ENCODE data around the gene POC1A. TPM values are rescaled to one million over a fixed set of nuclear protein-coding genes. Genes with fewer than 3 reads are reported as not detected.
"Not testable (repeated sequence)": the region's sequence is repeated elsewhere in the genome, so short reads cannot be mapped to it uniquely, and the experiment has no call there.

POC1A gene
- total and polyA plus RNA-seq, 4 experiments from 2014 or later, result 0.36 to 2.4 (median 1.0) TPM

GRCh38 chr3:52047295-52047960 is 106.8 kb downstream of the POC1A start:
- no peak overlapping the region for H3K27ac ChIP-seq (ENCODE audit: low read depth, low read length)
- no peaks in the 10 kb centered on the region for H3K9me3 ChIP-seq (ENCODE audit: control insufficient read depth in 1 of 2, low read length in 2 of 2)
- ChIA-PET CTCF (ENCODE audit: partially characterized antibody) (no interaction called here), POLR2A (ENCODE audit: partially characterized antibody) (no interaction called here)
- Mint-ChIP-seq H3K27ac (peak overlapping the region in 2 of 7 donors; percentile 15 to 41), H3K4me3 (no peak overlapping the region), H3K4me1 (peaks cover 17 to 69% (median 34%) of the 10 kb centered on the region in 4 donors), H3K9me3 (peaks cover 0 to 2% (median 0%) of the 10 kb centered on the region in 8 donors), H3K27me3 (no peaks in the 10 kb centered on the region), H3K36me3 (peaks cover 17 to 36% of the 10 kb centered on the region in 2 donors)
- no peak overlapping the region for H3K4me3 ChIP-seq (ENCODE audit: low read length in 2 of 2)
- H3K36me3 ChIP-seq (ENCODE audit: insufficient read depth, low read length), result peaks cover 27% of the 10 kb centered on the region
- peaks cover 48% of the 10 kb centered on the region for H3K4me1 ChIP-seq (ENCODE audit: insufficient read depth, low read length)
- intact Hi-C loops (cut with micrococcal nuclease), result no loop called here
- DNase-seq, result no peak
- no peaks in the 10 kb centered on the region for H3K27me3 ChIP-seq (ENCODE audit: insufficient read depth, low read length)

- H3K4me1 Mint-ChIP-seq, result peaks cover 15 to 68% (median 33%) of the 10 kb centered on the region in 4 donors
- peak overlapping the region in 5 of 7 donors; percentile 26 to 73 (median 60) for H3K27ac Mint-ChIP-seq
- no peak for DNase-seq
- Histone ChIP-seq H3K9me3 (ENCODE audit: control insufficient read depth in 1 of 2, low read length in 2 of 2) (no peaks in the 10 kb centered on the region), H3K27ac (ENCODE audit: low read depth, low read length) (no peak overlapping the region), H3K36me3 (ENCODE audit: insufficient read depth, low read length) (peaks cover 27% of the 10 kb centered on the region), H3K4me3 (ENCODE audit: low read length in 2 of 2) (no peak overlapping the region), H3K27me3 (ENCODE audit: insufficient read depth, low read length) (no peaks in the 10 kb centered on the region), H3K4me1 (ENCODE audit: insufficient read depth, low read length) (peaks cover 43% of the 10 kb centered on the region)
- peaks cover 13 to 32% of the 10 kb centered on the region in 2 donors for H3K36me3 Mint-ChIP-seq
- no peaks in the 10 kb centered on the region for H3K27me3 Mint-ChIP-seq
- peaks cover 0 to 2% (median 0%) of the 10 kb centered on the region in 8 donors for H3K9me3 Mint-ChIP-seq
- intact Hi-C loops (cut with micrococcal nuclease), result no loop called here
- POLR2A ChIA-PET (ENCODE audit: partially characterized antibody), result no interaction called here
- CTCF ChIA-PET (ENCODE audit: partially characterized antibody), result interaction anchor here (0.9 kb wide), 1 partner anchor 12 kb away, joined by 3 read pairs; no protein-coding TSS in a partner anchor
- H3K4me3 Mint-ChIP-seq, result peak overlapping the region in 1 of 8 donors; percentile 43
These were observed 107.4 kb downstream of the POC1A start for GRCh38 chr3:52046902-52047239.

GRCh38 chr3:52046186-52046901 is 107.9 kb downstream of the POC1A start:
- Mint-ChIP-seq H3K4me3 (peak overlapping the region in 1 of 8 donors; percentile 43), H3K27ac (peak overlapping the region in 6 of 7 donors; percentile 42 to 84 (median 70)), H3K27me3 (no peaks in the 10 kb centered on the region), H3K4me1 (peaks cover 11 to 67% (median 32%) of the 10 kb centered on the region in 4 donors), H3K36me3 (peaks cover 11 to 28% of the 10 kb centered on the region in 2 donors), H3K9me3 (peaks cover 0 to 2% (median 0%) of the 10 kb centered on the region in 8 donors)
- H3K4me3 ChIP-seq (ENCODE audit: low read length in 2 of 2), result no peak overlapping the region
- DNase-seq, result no peak
- H3K27ac ChIP-seq (ENCODE audit: low read depth, low read length), result no peak overlapping the region
- peaks cover 25% of the 10 kb centered on the region for H3K36me3 ChIP-seq (ENCODE audit: insufficient read depth, low read length)
- ChIA-PET POLR2A (ENCODE audit: partially characterized antibody) (no interaction called here), CTCF (ENCODE audit: partially characterized antibody) (interaction anchor here (0.9 kb wide), 1 partner anchor 13 kb away, joined by 3 read pairs; no protein-coding TSS in a partner anchor)
- H3K4me1 ChIP-seq (ENCODE audit: insufficient read depth, low read length), result peaks cover 37% of the 10 kb centered on the region
- no peaks in the 10 kb centered on the region for H3K9me3 ChIP-seq (ENCODE audit: control insufficient read depth in 1 of 2, low read length in 2 of 2)
- intact Hi-C loops (cut with micrococcal nuclease), result no loop called here
- H3K27me3 ChIP-seq (ENCODE audit: insufficient read depth, low read length), result no peaks in the 10 kb centered on the region

GRCh38 chr3:52044869-52045619 is 109.2 kb downstream of the POC1A start:
- Histone ChIP-seq H3K27ac (ENCODE audit: low read depth, low read length) (no peak overlapping the region), H3K36me3 (ENCODE audit: insufficient read depth, low read length) (peaks cover 12% of the 10 kb centered on the region), H3K27me3 (ENCODE audit: insufficient read depth, low read length) (no peaks in the 10 kb centered on the region), H3K9me3 (ENCODE audit: control insufficient read depth in 1 of 2, low read length in 2 of 2) (no peaks in the 10 kb centered on the region), H3K4me1 (ENCODE audit: insufficient read depth, low read length) (peaks cover 24% of the 10 kb centered on the region), H3K4me3 (ENCODE audit: low read length in 2 of 2) (no peak overlapping the region)
- ChIA-PET CTCF (ENCODE audit: partially characterized antibody) (interaction anchor here (2.1 kb wide), 1 partner anchor 8 kb away, joined by 5 read pairs; no protein-coding TSS in a partner anchor), POLR2A (ENCODE audit: partially characterized antibody) (no interaction called here)
- peak overlapping the region in 6 of 7 donors; percentile 62 to 90 (median 84) for H3K27ac Mint-ChIP-seq
- peaks cover 7 to 19% of the 10 kb centered on the region in 2 donors for H3K36me3 Mint-ChIP-seq
- intact Hi-C loops (cut with micrococcal nuclease), result no loop called here
- no peak overlapping the region for H3K4me3 Mint-ChIP-seq
- no peak for DNase-seq
- no peaks in the 10 kb centered on the region for H3K27me3 Mint-ChIP-seq
- H3K4me1 Mint-ChIP-seq, result peaks cover 9 to 57% (median 29%) of the 10 kb centered on the region in 4 donors
- peaks cover 0 to 2% (median 0%) of the 10 kb centered on the region in 8 donors for H3K9me3 Mint-ChIP-seq

- no peaks in the 10 kb centered on the region for H3K9me3 ChIP-seq (ENCODE audit: control insufficient read depth in 1 of 2, low read length in 2 of 2)
- no peaks in the 10 kb centered on the region for H3K27me3 Mint-ChIP-seq
- H3K9me3 Mint-ChIP-seq, result peaks cover 0 to 2% (median 0%) of the 10 kb centered on the region in 8 donors
- H3K36me3 ChIP-seq (ENCODE audit: insufficient read depth, low read length), result peaks cover 4% of the 10 kb centered on the region
- H3K36me3 Mint-ChIP-seq, result peaks cover 0 to 7% of the 10 kb centered on the region in 2 donors
- CTCF ChIA-PET (ENCODE audit: partially characterized antibody), result interaction anchor here (1.4 to 2.1 kb wide), 2 partner anchors 9 to 80 kb away, joined by 4 to 5 read pairs; no protein-coding TSS in a partner anchor
- peaks cover 13% of the 10 kb centered on the region for H3K4me1 ChIP-seq (ENCODE audit: insufficient read depth, low read length)
- no peak for DNase-seq
- no peak overlapping the region for H3K4me3 ChIP-seq (ENCODE audit: low read length in 2 of 2)
- POLR2A ChIA-PET (ENCODE audit: partially characterized antibody), result interaction anchor here (1.2 kb wide), 1 partner anchor 12 kb away, joined by 3 read pairs; the partner anchor contains the start of gene DUSP7
- no peaks in the 10 kb centered on the region for H3K27me3 ChIP-seq (ENCODE audit: insufficient read depth, low read length)
- intact Hi-C loops (cut with micrococcal nuclease), result no loop called here
- H3K27ac ChIP-seq (ENCODE audit: low read depth, low read length), result no peak overlapping the region
- peaks cover 4 to 45% (median 23%) of the 10 kb centered on the region in 4 donors for H3K4me1 Mint-ChIP-seq
- no peak overlapping the region for H3K4me3 Mint-ChIP-seq
- H3K27ac Mint-ChIP-seq, result peak overlapping the region in 2 of 7 donors; percentile 11 to 12
These were observed 110.5 kb downstream of the POC1A start for GRCh38 chr3:52043750-52044149.

- H3K9me3 ChIP-seq (ENCODE audit: control insufficient read depth in 1 of 2, low read length in 2 of 2); intact Hi-C loops (cut with micrococcal nuclease); H3K36me3 Mint-ChIP-seq; H3K27ac ChIP-seq (ENCODE audit: low read depth, low read length); H3K27me3 Mint-ChIP-seq; H3K36me3 ChIP-seq (ENCODE audit: insufficient read depth, low read length); H3K4me3 Mint-ChIP-seq; DNase-seq; H3K4me1 ChIP-seq (ENCODE audit: insufficient read depth, low read length); H3K27me3 ChIP-seq (ENCODE audit: insufficient read depth, low read length); H3K9me3 Mint-ChIP-seq; H3K4me3 ChIP-seq (ENCODE audit: low read length in 2 of 2): not testable (repeated sequence)
- POLR2A ChIA-PET (ENCODE audit: partially characterized antibody), result interaction anchor here (1.0 to 1.2 kb wide), 2 partner anchors 10 to 13 kb away, joined by 3 read pairs; partner anchors contain the start of gene DUSP7
- CTCF ChIA-PET (ENCODE audit: partially characterized antibody), result interaction anchor here (1.3 to 2.1 kb wide), 3 partner anchors 10 to 81 kb away, joined by 3 to 5 read pairs (median 4); no protein-coding TSS in a partner anchor
- peak overlapping the region in 1 of 7 donors; percentile 72 for H3K27ac Mint-ChIP-seq
- H3K4me1 Mint-ChIP-seq, result peaks cover 4 to 39% (median 18%) of the 10 kb centered on the region in 4 donors
These were observed 111.2 kb downstream of the POC1A start for GRCh38 chr3:52043039-52043438.

All from CD4-positive, alpha-beta memory T cell (primary cell).